T follicular helper cell (primary cell): ENCODE data around the gene PLXNA4.

ENCODE experiments used
- DNase-seq: peaks from one replicate; pipeline ENCODE4 v3.0.0-alpha.2; 2020; ENCODE audit warnings: low read depth

The PLXNA4 gene

GRCh38 chr7:132417103-132417906 lies 159.0 kb downstream of the PLXNA4 start:
- DNase-seq = no peak

GRCh38 chr7:132416395-132416794 lies 159.9 kb downstream of the PLXNA4 start:
- no peak for DNase-seq

GRCh38 chr7:132415259-132415658 lies 161.0 kb downstream of the PLXNA4 start:
- DNase-seq = no peak

- DNase-seq = no peak
Observed at GRCh38 chr7:132414857-132415256, 161.4 kb downstream of the PLXNA4 start.

- DNase-seq = no peak
Observed at GRCh38 chr7:132412435-132412834, 163.8 kb downstream of the PLXNA4 start.

GRCh38 chr7:132410861-132411541 lies 165.3 kb downstream of the PLXNA4 start:
- no peak for DNase-seq

- no peak for DNase-seq
Observed at GRCh38 chr7:132410385-132410784, 165.9 kb downstream of the PLXNA4 start.

- no peak for DNase-seq
Observed at GRCh38 chr7:132407764-132408163, 168.5 kb downstream of the PLXNA4 start.

GRCh38 chr7:132406039-132406438 lies 170.2 kb downstream of the PLXNA4 start:
- no peak for DNase-seq

- no peak for DNase-seq
Observed at GRCh38 chr7:132404261-132404660, 172.0 kb downstream of the PLXNA4 start.

GRCh38 chr7:132403465-132404110 lies 172.7 kb downstream of the PLXNA4 start:
- DNase-seq = no peak

- no peak for DNase-seq
Observed at GRCh38 chr7:132402751-132403245, 173.5 kb downstream of the PLXNA4 start.

- no peak for DNase-seq
Observed at GRCh38 chr7:132402096-132402495, 174.2 kb downstream of the PLXNA4 start.

GRCh38 chr7:132400561-132401142 lies 175.6 kb downstream of the PLXNA4 start:
- no peak for DNase-seq

- no peak for DNase-seq
Observed at GRCh38 chr7:132399367-132399766, 176.9 kb downstream of the PLXNA4 start.

GRCh38 chr7:132398253-132398925 lies 177.9 kb downstream of the PLXNA4 start:
- DNase-seq = no peak

- DNase-seq = no peak
Observed at GRCh38 chr7:132397070-132397469, 179.2 kb downstream of the PLXNA4 start.

- no peak for DNase-seq
Observed at GRCh38 chr7:132395361-132395760, 180.9 kb downstream of the PLXNA4 start.

- DNase-seq = no peak
Observed at GRCh38 chr7:132394283-132395198, 181.7 kb downstream of the PLXNA4 start.

- no peak for DNase-seq
Observed at GRCh38 chr7:132393789-132394261, 182.4 kb downstream of the PLXNA4 start.

GRCh38 chr7:132392713-132393112 lies 183.6 kb downstream of the PLXNA4 start:
- no peak for DNase-seq
